PC-3 (cell line): ENCODE data around the gene SLC5A10. TPM values are rescaled to one million over a fixed set of nuclear protein-coding genes. Genes with fewer than 3 reads are reported as not detected.
A peak's percentile ranks its signal among the peaks of the same experiment; 100 is the strongest.
"Not testable (repeated sequence)": the region's sequence is repeated elsewhere in the genome, so short reads cannot be mapped to it uniquely, and the experiment has no call there.

Experiments used
- ATAC-seq: fragments of 200-7000 bp; cut with Tn5 transposase; 2 replicates; pipeline ENCODE4 v1.9.1; 2020; ENCODE audit warnings: mild to moderate bottlenecking, moderate library complexity
- BruUV-seq: library from RNA; stranded (reverse); fragments of 400-500 nt; replicated peaks from 2 replicates; lab custom pipeline; 2021; lab: Mats Ljungman, UMichigan
- CTCF ChIA-PET: fragments of 300-600 bp; sonication (Branson Sonifier 250); formaldehyde crosslinking; loops from one replicate; lab custom pipeline; 2022; ENCODE audit warnings: antibody characterized with exemption; lab: Charles Lee
- POLR2A ChIA-PET: fragments of 300-600 bp; sonication (Branson Sonifier 250); formaldehyde crosslinking; loops from one replicate; lab custom pipeline; 2022; ENCODE audit warnings: antibody characterized with exemption; ENCODE audit not compliant: unreplicated experiment; lab: Charles Lee
- DNase-seq: peaks from one replicate; pipeline ENCODE4 v3.0.0-alpha.2; 2015
- H2AFZ ChIP-seq: fragments of 300-600 bp; sonication (generic); 2 replicates; pipeline ENCODE4 v1.6.0; 2016; ENCODE audit warnings: antibody characterized with exemption, low read length
- H3F3A ChIP-seq: fragments of 300-600 bp; sonication (generic); one replicate; pipeline ENCODE4 v1.6.0; 2017; ENCODE audit warnings: antibody characterized with exemption, low read length, control low read depth, mild to moderate bottlenecking; ENCODE audit not compliant: unreplicated experiment
- H3K27ac ChIP-seq: fragments of 300-600 bp; sonication (generic); 2 replicates; pipeline ENCODE4 v1.5.1; 2016; ENCODE audit warnings: mild to moderate bottlenecking, low read length
- H3K27me3 ChIP-seq: fragments of 300-600 bp; sonication (generic); 2 replicates; pipeline ENCODE4 v1.6.1; 2016; ENCODE audit warnings: low read length, mixed read lengths
- H3K36me3 ChIP-seq: fragments of 300-600 bp; sonication (generic); 2 replicates; pipeline ENCODE4 v1.6.1; 2016; ENCODE audit warnings: low read depth, mixed run types, low read length, mixed read lengths
- H3K4me1 ChIP-seq: fragments of 300-600 bp; sonication (generic); 2 replicates; pipeline ENCODE4 v1.5.1; 2016; ENCODE audit warnings: low read length; ENCODE audit not compliant: insufficient read depth
- H3K4me2 ChIP-seq: fragments of 300-600 bp; sonication (generic); 2 replicates; pipeline ENCODE4 v1.6.0; 2016; ENCODE audit warnings: low read length
- H3K4me3 ChIP-seq: fragments of 300-600 bp; sonication (generic); 2 replicates; pipeline ENCODE4 v1.5.1; 2016; ENCODE audit warnings: mild to moderate bottlenecking, low read length, mixed read lengths
- H3K79me2 ChIP-seq: fragments of 300-600 bp; sonication (generic); 2 replicates; pipeline ENCODE4 v1.6.1; 2017; ENCODE audit warnings: low read length, mixed read lengths
- H3K9ac ChIP-seq: fragments of 300-600 bp; sonication (generic); 2 replicates; pipeline ENCODE4 v1.6.0; 2016; ENCODE audit warnings: mild to moderate bottlenecking, low read length
- H3K9me2 ChIP-seq: fragments of 300-600 bp; sonication (generic); replicated peaks from 2 replicates; pipeline ENCODE4 v1.6.1; 2016; ENCODE audit warnings: mixed run types, low read length, mixed read lengths
- H3K9me3 ChIP-seq: fragments of 300-600 bp; sonication (generic); 2 replicates; pipeline ENCODE4 v1.6.1; 2016; ENCODE audit warnings: low read length, mixed read lengths
- H4K20me1 ChIP-seq: fragments of 300-600 bp; sonication (generic); 2 replicates; pipeline ENCODE4 v1.6.1; 2016; ENCODE audit warnings: low read length, mixed read lengths
- intact Hi-C: fragments of 100-400 bp; cut with micrococcal nuclease; formaldehyde crosslinking; loops from 2 replicates; pipeline ENCODE4 v1.9.0; 2023
- total RNA-seq: library from RNA; depleted of rRNA; stranded (reverse); fragments of >200 nt; gene quantifications from 2 replicates; pipeline ENCODE4 v1.2.3, GENCODE V29; 2014

Gene SLC5A10
- total RNA-seq, 1 experiment from 2014 or later = not detected

GRCh38 chr17:19047510-19047909 lies 95.5 kb downstream of the SLC5A10 start:
- intact Hi-C loops, H3K9me2 ChIP-seq, CTCF ChIA-PET, DNase-seq, BruUV-seq, POLR2A ChIA-PET, H3K9ac ChIP-seq, H3K9me3 ChIP-seq, H2AFZ ChIP-seq, H3K27ac ChIP-seq, H4K20me1 ChIP-seq, H3F3A ChIP-seq, H3K27me3 ChIP-seq, H3K4me3 ChIP-seq, H3K4me1 ChIP-seq, H3K36me3 ChIP-seq, H3K4me2 ChIP-seq, ATAC-seq, H3K79me2 ChIP-seq: not testable (repeated sequence)

GRCh38 chr17:19048826-19049225 lies 96.9 kb downstream of the SLC5A10 start:
- H3K9ac ChIP-seq, CTCF ChIA-PET, H3K4me3 ChIP-seq, DNase-seq, H3K27ac ChIP-seq, H4K20me1 ChIP-seq, H2AFZ ChIP-seq, H3K27me3 ChIP-seq, H3K4me1 ChIP-seq, H3K4me2 ChIP-seq, ATAC-seq, H3K79me2 ChIP-seq, POLR2A ChIA-PET, H3K9me2 ChIP-seq, H3K9me3 ChIP-seq, BruUV-seq, H3K36me3 ChIP-seq, intact Hi-C loops, H3F3A ChIP-seq: not testable (repeated sequence)

GRCh38 chr17:19055447-19055846 lies 103.5 kb downstream of the SLC5A10 start:
- H3K36me3 ChIP-seq, H2AFZ ChIP-seq, H3K9me3 ChIP-seq, H4K20me1 ChIP-seq, POLR2A ChIA-PET, H3K79me2 ChIP-seq, CTCF ChIA-PET, H3K27me3 ChIP-seq, H3K9me2 ChIP-seq, DNase-seq, H3K4me3 ChIP-seq, H3K27ac ChIP-seq, intact Hi-C loops, H3K4me1 ChIP-seq, BruUV-seq, H3K9ac ChIP-seq, H3F3A ChIP-seq, H3K4me2 ChIP-seq: not testable (repeated sequence)
- peak; percentile 78 for ATAC-seq

GRCh38 chr17:19062009-19062717 lies 110.2 kb downstream of the SLC5A10 start:
- H3K4me3 ChIP-seq, H3K27ac ChIP-seq, H3K4me2 ChIP-seq, H3K9me2 ChIP-seq, H2AFZ ChIP-seq, H3K9ac ChIP-seq, CTCF ChIA-PET, H4K20me1 ChIP-seq, H3K27me3 ChIP-seq, DNase-seq, H3K79me2 ChIP-seq, intact Hi-C loops, POLR2A ChIA-PET, H3K4me1 ChIP-seq, H3K9me3 ChIP-seq, H3K36me3 ChIP-seq, H3F3A ChIP-seq: not testable (repeated sequence)
- BruUV-seq = TSS peak; percentile 100
- peak; percentile 41 for ATAC-seq

- BruUV-seq = not testable (repeated sequence)
Measured at GRCh38 chr17:19062718-19063325, 110.9 kb downstream of the SLC5A10 start.

GRCh38 chr17:19063326-19063956 lies 111.5 kb downstream of the SLC5A10 start:
- H3K27me3 ChIP-seq, intact Hi-C loops, H3K79me2 ChIP-seq, POLR2A ChIA-PET, H3K4me2 ChIP-seq, CTCF ChIA-PET, H3F3A ChIP-seq, H3K9ac ChIP-seq, H4K20me1 ChIP-seq, DNase-seq, H3K9me2 ChIP-seq, H3K36me3 ChIP-seq, H3K4me1 ChIP-seq, H3K4me3 ChIP-seq, H3K27ac ChIP-seq, H3K9me3 ChIP-seq, H2AFZ ChIP-seq: not testable (repeated sequence)
- ATAC-seq = peak; percentile 50
- BruUV-seq = TSS peak; percentile 100

More at GRCh38 chr17:19062718-19063325, 110.9 kb downstream of the SLC5A10 start:
- H3K4me3 ChIP-seq, H3K4me2 ChIP-seq, H3K27me3 ChIP-seq, H3K9ac ChIP-seq, H3K27ac ChIP-seq, H3K79me2 ChIP-seq, H3K4me1 ChIP-seq, H3K9me3 ChIP-seq, DNase-seq, H2AFZ ChIP-seq, H3K9me2 ChIP-seq, CTCF ChIA-PET, H4K20me1 ChIP-seq, H3K36me3 ChIP-seq, intact Hi-C loops, POLR2A ChIA-PET, H3F3A ChIP-seq: not testable (repeated sequence)
- ATAC-seq = peak; percentile 77
